ENCODE results near the gene CLEC4C.

DNA sequence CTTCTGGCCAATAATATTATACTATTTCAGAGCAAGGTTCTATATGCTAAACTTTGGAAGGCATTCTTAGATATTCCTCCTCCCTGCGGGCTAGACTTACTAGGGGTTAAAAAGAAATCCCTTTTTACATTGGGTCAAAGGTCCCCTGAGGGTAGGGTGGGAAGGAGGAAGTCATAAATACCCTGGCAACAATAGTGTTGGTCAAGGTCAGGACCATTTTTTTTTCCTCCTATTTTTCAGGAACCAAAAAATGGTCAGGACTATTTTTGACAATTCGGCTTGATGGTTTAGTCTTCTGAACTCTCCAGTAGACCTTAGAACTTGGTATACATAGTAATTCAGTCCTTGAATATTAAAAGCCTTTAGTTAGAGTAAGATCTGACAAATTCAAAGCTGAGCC lies 37.5 kb upstream of the CLEC4C start:
- TF ChIP-seq POLR2AphosphoS5 (IDR thresholded peaks at IDR 0.05) (no peak), POLR2A (IDR thresholded peaks at IDR 0.05) (no peak)
- TF ChIP-seq, protein P1, sequence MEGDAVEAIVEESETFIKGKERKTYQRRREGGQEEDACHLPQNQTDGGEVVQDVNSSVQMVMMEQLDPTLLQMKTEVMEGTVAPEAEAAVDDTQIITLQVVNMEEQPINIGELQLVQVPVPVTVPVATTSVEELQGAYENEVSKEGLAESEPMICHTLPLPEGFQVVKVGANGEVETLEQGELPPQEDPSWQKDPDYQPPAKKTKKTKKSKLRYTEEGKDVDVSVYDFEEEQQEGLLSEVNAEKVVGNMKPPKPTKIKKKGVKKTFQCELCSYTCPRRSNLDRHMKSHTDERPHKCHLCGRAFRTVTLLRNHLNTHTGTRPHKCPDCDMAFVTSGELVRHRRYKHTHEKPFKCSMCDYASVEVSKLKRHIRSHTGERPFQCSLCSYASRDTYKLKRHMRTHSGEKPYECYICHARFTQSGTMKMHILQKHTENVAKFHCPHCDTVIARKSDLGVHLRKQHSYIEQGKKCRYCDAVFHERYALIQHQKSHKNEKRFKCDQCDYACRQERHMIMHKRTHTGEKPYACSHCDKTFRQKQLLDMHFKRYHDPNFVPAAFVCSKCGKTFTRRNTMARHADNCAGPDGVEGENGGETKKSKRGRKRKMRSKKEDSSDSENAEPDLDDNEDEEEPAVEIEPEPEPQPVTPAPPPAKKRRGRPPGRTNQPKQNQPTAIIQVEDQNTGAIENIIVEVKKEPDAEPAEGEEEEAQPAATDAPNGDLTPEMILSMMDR (IDR thresholded peaks at IDR 0.05), result no peak

All from prostate gland (tissue), 2 donors.